ENCODE results near the gene NTSR1.

NTSR1 gene

GRCh38 chr20:62685781-62686555, 22.7 kb upstream of the NTSR1 start:
- Histone ChIP-seq H3K9ac (ENCODE audit: low read depth, low read length, poor library complexity, severe bottlenecking) (no peak overlapping the region), H3K9me3 (ENCODE audit: insufficient read depth, low read depth, low read length) (no peaks in the 10 kb centered on the region), H2AFZ (ENCODE audit: low read length) (no peak overlapping the region), H3K4me2 (ENCODE audit: low read depth, low read length, poor library complexity, severe bottlenecking) (no peak overlapping the region), H3K36me3 (ENCODE audit: insufficient read depth, low read length) (no peaks in the 10 kb centered on the region), H3K27me3 (ENCODE audit: insufficient read depth, low read length, poor library complexity, severe bottlenecking) (no peaks in the 10 kb centered on the region), H3F3A (ENCODE audit: low read depth) (no peaks in the 10 kb centered on the region), H3K4me3 (ENCODE audit: low read length, poor library complexity, severe bottlenecking) (no peak overlapping the region), H3K9me2 (replicated peaks; ENCODE audit: low read depth, low read length) (no peaks in the 10 kb centered on the region), H3K79me2 (ENCODE audit: insufficient read depth, low read length) (no peaks in the 10 kb centered on the region), H4K20me1 (ENCODE audit: insufficient read depth, low read length, poor library complexity, severe bottlenecking) (no peaks in the 10 kb centered on the region), H3K4me1 (ENCODE audit: insufficient read depth, low read length, poor library complexity, severe bottlenecking) (no peaks in the 10 kb centered on the region)
- TF ChIP-seq EZH2phosphoT487 (IDR thresholded peaks at IDR 0.05; ENCODE audit: borderline replicate concordance) (no peak), CTCF (conservative IDR thresholded peaks at IDR 0.05; ENCODE audit: low read length) (no peak)

DNA sequence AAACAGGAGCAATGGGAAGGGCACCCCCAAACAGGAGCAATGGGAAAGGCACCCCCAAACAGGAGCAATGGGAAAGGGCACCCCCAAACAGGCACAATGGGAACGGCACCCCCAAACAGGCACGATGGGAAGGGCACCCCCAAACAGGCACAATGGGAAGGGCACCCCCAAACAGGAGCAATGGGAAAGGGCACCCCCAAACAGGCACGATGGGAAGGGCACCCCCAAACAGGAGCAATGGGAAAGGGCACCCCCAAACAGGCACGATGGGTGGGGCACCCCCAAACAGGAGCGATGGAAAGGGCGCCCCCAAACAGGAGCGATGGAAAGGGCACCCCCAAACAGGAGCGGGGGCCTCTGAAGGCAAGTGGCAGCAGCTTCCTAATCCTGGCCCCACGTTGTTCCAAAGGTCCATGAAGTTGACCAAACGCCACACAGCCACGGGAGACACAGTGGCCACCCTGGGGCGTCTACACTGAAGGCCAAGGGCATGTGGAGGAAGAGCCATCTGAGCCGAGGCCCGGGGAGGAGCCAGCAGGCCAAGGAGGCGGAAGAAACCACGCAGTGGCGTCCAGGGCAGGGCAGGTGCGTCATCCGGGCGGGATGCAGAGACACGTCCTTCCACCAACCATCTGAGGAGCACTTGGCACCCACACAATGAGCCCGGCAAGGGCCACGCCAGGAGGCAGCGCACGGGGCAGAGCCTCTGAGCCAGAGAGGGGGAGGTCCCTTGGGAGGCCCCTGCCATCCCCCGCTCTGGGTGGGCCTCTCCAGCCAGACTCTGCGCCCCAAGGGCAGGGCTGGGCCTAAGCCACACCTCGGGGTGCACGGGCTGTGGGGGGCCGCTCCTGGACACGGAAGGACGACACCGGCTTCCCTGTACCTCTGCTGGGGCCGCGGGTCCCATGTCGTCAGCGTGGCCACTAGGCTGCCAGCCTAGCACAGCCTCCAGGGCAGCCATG, 21.5 kb upstream of the NTSR1 start:
- H3K27me3 ChIP-seq (ENCODE audit: insufficient read depth, low read length, poor library complexity, severe bottlenecking): no peaks in the 10 kb centered on the region
- H3K4me2 ChIP-seq (ENCODE audit: low read depth, low read length, poor library complexity, severe bottlenecking): no peak overlapping the region

DNA sequence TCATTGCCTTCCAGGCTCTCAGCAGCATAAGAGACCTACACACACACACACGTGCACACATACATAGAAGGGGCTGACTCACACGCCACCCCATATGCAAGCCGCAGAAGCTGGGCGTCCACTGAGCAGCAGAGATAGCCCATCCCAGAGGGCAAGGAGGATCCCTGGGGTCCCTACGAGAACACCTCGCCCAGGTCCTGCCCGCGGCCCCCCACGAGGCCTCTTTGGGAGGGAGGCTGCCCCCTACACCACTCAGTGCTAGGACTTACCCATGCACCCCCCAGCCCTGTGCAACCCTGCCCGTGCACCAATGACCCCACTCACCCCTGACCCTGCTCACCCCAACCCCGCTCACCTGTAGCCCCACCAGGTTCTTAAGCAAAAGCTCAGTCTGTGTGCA, 20.6 kb upstream of the NTSR1 start:
- Histone ChIP-seq H3K4me2 (ENCODE audit: low read depth, low read length, poor library complexity, severe bottlenecking) (no peak overlapping the region), H3K79me2 (ENCODE audit: insufficient read depth, low read length) (no peaks in the 10 kb centered on the region), H2AFZ (ENCODE audit: low read length) (no peak overlapping the region), H3K27me3 (ENCODE audit: insufficient read depth, low read length, poor library complexity, severe bottlenecking) (no peaks in the 10 kb centered on the region), H3K9me2 (replicated peaks; ENCODE audit: low read depth, low read length) (no peaks in the 10 kb centered on the region), H3K9me3 (ENCODE audit: insufficient read depth, low read depth, low read length) (no peaks in the 10 kb centered on the region), H3K4me1 (ENCODE audit: insufficient read depth, low read length, poor library complexity, severe bottlenecking) (no peaks in the 10 kb centered on the region), H3K36me3 (ENCODE audit: insufficient read depth, low read length) (no peaks in the 10 kb centered on the region), H3K9ac (ENCODE audit: low read depth, low read length, poor library complexity, severe bottlenecking) (no peak overlapping the region), H3K4me3 (ENCODE audit: low read length, poor library complexity, severe bottlenecking) (no peak overlapping the region), H3F3A (ENCODE audit: low read depth) (no peaks in the 10 kb centered on the region), H4K20me1 (ENCODE audit: insufficient read depth, low read length, poor library complexity, severe bottlenecking) (no peaks in the 10 kb centered on the region)
- TF ChIP-seq EZH2phosphoT487 (IDR thresholded peaks at IDR 0.05; ENCODE audit: borderline replicate concordance): no peak
- no peak for TF ChIP-seq CTCF (conservative IDR thresholded peaks at IDR 0.05; ENCODE audit: low read length)

More for the DNA sequence above, 21.5 kb upstream of the NTSR1 start:
- Histone ChIP-seq H3F3A (ENCODE audit: low read depth) (no peaks in the 10 kb centered on the region), H3K79me2 (ENCODE audit: insufficient read depth, low read length) (no peaks in the 10 kb centered on the region), H3K4me3 (ENCODE audit: low read length, poor library complexity, severe bottlenecking) (no peak overlapping the region), H3K9me2 (replicated peaks; ENCODE audit: low read depth, low read length) (no peaks in the 10 kb centered on the region), H3K9me3 (ENCODE audit: insufficient read depth, low read depth, low read length) (no peaks in the 10 kb centered on the region), H3K4me1 (ENCODE audit: insufficient read depth, low read length, poor library complexity, severe bottlenecking) (no peaks in the 10 kb centered on the region), H2AFZ (ENCODE audit: low read length) (no peak overlapping the region), H4K20me1 (ENCODE audit: insufficient read depth, low read length, poor library complexity, severe bottlenecking) (no peaks in the 10 kb centered on the region), H3K9ac (ENCODE audit: low read depth, low read length, poor library complexity, severe bottlenecking) (no peak overlapping the region), H3K36me3 (ENCODE audit: insufficient read depth, low read length) (no peaks in the 10 kb centered on the region)
- TF ChIP-seq EZH2phosphoT487 (IDR thresholded peaks at IDR 0.05; ENCODE audit: borderline replicate concordance): no peak
- no peak for TF ChIP-seq CTCF (conservative IDR thresholded peaks at IDR 0.05; ENCODE audit: low read length)

Measured in Loucy (cell line).